Natural killer cell (primary cell): ENCODE measurements around the gene FCRL5. TPM values are rescaled to one million over a fixed set of nuclear protein-coding genes. Genes with fewer than 3 reads are reported as not detected.
"Not testable (repeated sequence)": the region's sequence is repeated elsewhere in the genome, so short reads cannot be mapped to it uniquely, and the experiment has no call there.

ENCODE experiments used
- ATAC-seq, 3 donors: fragments of 150-1000 bp in 2 of 3; fragments of 200-7000 bp in 1 of 3; cut with Tn5 transposase; 1 replicate in 1 of 3; 2 replicates in 2 of 3; pipeline ENCODE4 v1.10.0; 2021; ENCODE audit warnings: mild to moderate bottlenecking in 2 of 3, moderate library complexity in 2 of 3
- DNase-seq, 2 donors: peaks; one replicate each; pipeline versions ENCODE4 v3.0.0 to v3.0.0-alpha.2; 2013 to 2021; ENCODE audit warnings: mixed read lengths in 1 of 2
- H3K27ac ChIP-seq: one replicate; pipeline ENCODE4 v1.5.1; 2013; ENCODE audit warnings: mild to moderate bottlenecking, low read length
- H3K27me3 ChIP-seq: one replicate; pipeline ENCODE4 v1.6.1; 2013; ENCODE audit warnings: low read length; ENCODE audit not compliant: control insufficient read depth, insufficient read depth
- H3K36me3 ChIP-seq: one replicate; pipeline ENCODE4 v1.6.1; 2013; ENCODE audit warnings: low read length; ENCODE audit not compliant: control insufficient read depth, insufficient read depth
- H3K4me1 ChIP-seq: one replicate; pipeline ENCODE4 v1.6.1; 2013; ENCODE audit warnings: low read length; ENCODE audit not compliant: control insufficient read depth, insufficient read depth
- H3K4me3 ChIP-seq: one replicate; pipeline ENCODE4 v1.5.1; 2013; ENCODE audit warnings: low read length
- H3K9me3 ChIP-seq: one replicate; pipeline ENCODE4 v1.6.1; 2013; ENCODE audit warnings: low read length; ENCODE audit not compliant: control insufficient read depth, insufficient read depth
- H3K27ac Mint-ChIP-seq, 2 donors: one replicate each; pipeline ENCODE4 v1.8.0; 2022; ENCODE audit warnings: mild to moderate bottlenecking in 2 of 2, mixed read lengths in 2 of 2, moderate library complexity in 1 of 2
- H3K27me3 Mint-ChIP-seq, 2 donors: one replicate each; pipeline ENCODE4 v1.8.0; 2022; ENCODE audit warnings: low read depth in 2 of 2, mixed read lengths in 2 of 2
- H3K36me3 Mint-ChIP-seq: one replicate; pipeline ENCODE4 v1.8.0; 2022; ENCODE audit warnings: mixed read lengths
- H3K4me1 Mint-ChIP-seq, 2 donors: one replicate each; pipeline ENCODE4 v1.8.0; 2022; ENCODE audit warnings: mixed read lengths in 2 of 2
- H3K4me3 Mint-ChIP-seq: one replicate; pipeline ENCODE4 v1.8.0; 2022; ENCODE audit warnings: mild to moderate bottlenecking, moderate library complexity, mixed read lengths
- H3K9me3 Mint-ChIP-seq, 2 donors: one replicate each; pipeline ENCODE4 v1.8.0; 2022; ENCODE audit warnings: mixed read lengths in 2 of 2
- CTCF ChIP-seq: fragments of 200-600 bp; IDR thresholded peaks from one replicate; pipeline ENCODE4 v1.8.0; 2022; ENCODE audit warnings: antibody characterized with exemption
- WGBS: methylation state at CpG from one replicate; pipeline ENCODE4 v1.1.7; 2013; ENCODE audit warnings: missing lambda C conversion rate; ENCODE audit not compliant: insufficient coverage; 5-methylcytosine and 5-hydroxymethylcytosine counted together
- intact Hi-C: fragments of 100-400 bp; cut with micrococcal nuclease; formaldehyde crosslinking; loops from one replicate; pipeline ENCODE4 v1.14.2; 2022
- total RNA-seq, 4 donors: library from RNA; stranded (reverse); fragments of 120-200 nt in 1 of 4; gene quantifications; one replicate each; pipeline versions ENCODE4 v1.2.3 to v1.2.4, GENCODE V29; 2013 to 2022

Gene FCRL5
- total RNA-seq, 3 donors from 2014 or later (not counting 1 experiment from before 2014, with no cell fraction given) = 0.23 to 3.6 (median 0.54) TPM

DNA sequence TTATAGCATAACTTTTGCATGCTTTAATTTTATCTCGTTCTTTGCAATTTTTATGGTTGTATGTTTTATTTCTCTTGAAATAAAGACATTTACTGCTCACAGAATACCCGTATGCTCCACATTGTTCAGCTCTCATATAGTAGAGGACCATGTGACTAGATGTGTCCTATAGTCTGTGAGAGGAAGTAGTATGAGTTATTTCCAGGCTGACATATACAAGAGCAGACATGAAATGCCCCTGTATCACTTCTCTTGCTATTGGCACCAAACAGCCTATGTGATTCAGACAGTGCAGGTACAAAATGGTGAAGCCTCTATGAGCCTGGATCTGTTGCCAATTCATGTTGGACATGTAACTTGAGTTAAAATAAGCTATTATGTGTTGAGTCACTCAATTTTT, 5.8 kb upstream of the FCRL5 start:
- no peak overlapping the region for H3K4me3 Mint-ChIP-seq
- no CpG with 5 or more reads among the region's 2 CpGs for WGBS
- H3K4me1 Mint-ChIP-seq = peaks cover 5 to 11% of the 10 kb centered on the region in 2 donors
- no peak for TF ChIP-seq CTCF
- DNase-seq (no peak), ATAC-seq (no peak)
- no peaks in the 10 kb centered on the region for H3K9me3 Mint-ChIP-seq
- H3K27me3 Mint-ChIP-seq = peaks cover 12 to 52% of the 10 kb centered on the region in 2 donors
- H3K27ac Mint-ChIP-seq = no peak overlapping the region
- H3K36me3 Mint-ChIP-seq = no peaks in the 10 kb centered on the region
- Histone ChIP-seq H3K4me1 (no peaks in the 10 kb centered on the region), H3K9me3 (no peaks in the 10 kb centered on the region), H3K36me3 (no peaks in the 10 kb centered on the region), H3K27ac (no peak overlapping the region), H3K27me3 (no peaks in the 10 kb centered on the region), H3K4me3 (no peak overlapping the region)
- intact Hi-C loops = no loop called here

- H3K36me3 Mint-ChIP-seq, ATAC-seq: not testable (repeated sequence)
Observed at GRCh38 chr1:157548081-157548480, 4.2 kb downstream of the FCRL5 start.

DNA sequence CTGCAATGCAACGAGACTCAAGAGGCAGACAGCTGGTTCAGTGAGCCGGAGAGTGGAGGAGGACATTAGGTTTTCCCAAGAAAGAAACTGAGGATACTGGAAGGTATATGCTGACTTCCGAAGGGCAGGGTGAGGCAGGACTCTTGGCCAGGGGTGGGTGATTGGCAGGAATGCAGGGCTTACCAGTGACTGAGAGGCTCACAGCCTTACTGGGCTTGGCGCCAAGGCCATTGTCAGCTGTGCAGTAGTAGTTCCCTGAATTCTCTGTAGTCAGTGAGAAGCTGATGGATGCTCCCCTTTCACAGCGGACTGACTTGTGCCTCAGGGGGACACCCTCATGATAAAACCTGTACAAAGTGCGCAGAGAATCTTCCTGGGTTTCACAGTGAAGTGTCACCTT, 9.6 kb downstream of the FCRL5 start:
- no peak overlapping the region for H3K27ac ChIP-seq
- intact Hi-C loops = no loop called here
- H3K4me3 ChIP-seq = no peak overlapping the region
- H3K36me3 ChIP-seq = no peaks in the 10 kb centered on the region
- no peak for ATAC-seq
- Mint-ChIP-seq H3K27me3 (peaks cover 16 to 64% of the 10 kb centered on the region in 2 donors), H3K36me3 (no peaks in the 10 kb centered on the region), H3K9me3 (no peaks in the 10 kb centered on the region), H3K27ac (no peak overlapping the region), H3K4me1 (no peaks in the 10 kb centered on the region), H3K4me3 (no peak overlapping the region)
- no peak for DNase-seq
- 89% methylated on average over 6 of the region's 6 CpGs for WGBS
- H3K4me1 ChIP-seq = no peaks in the 10 kb centered on the region
- TF ChIP-seq CTCF = no peak
- no peaks in the 10 kb centered on the region for H3K9me3 ChIP-seq
- no peaks in the 10 kb centered on the region for H3K27me3 ChIP-seq

More at GRCh38 chr1:157548081-157548480, 4.2 kb downstream of the FCRL5 start:
- H3K9me3 Mint-ChIP-seq, H3K4me1 Mint-ChIP-seq, H3K27ac ChIP-seq, H3K4me3 ChIP-seq, intact Hi-C loops, H3K27me3 ChIP-seq, H3K4me3 Mint-ChIP-seq, DNase-seq, H3K36me3 ChIP-seq, H3K9me3 ChIP-seq, H3K4me1 ChIP-seq, H3K27ac Mint-ChIP-seq: not testable (repeated sequence)
- peaks cover 14 to 36% of the 10 kb centered on the region in 2 donors for H3K27me3 Mint-ChIP-seq
- 82% methylated on average over 1 of the region's 1 CpG for WGBS

GRCh38 chr1:157540852-157541251, 11.5 kb downstream of the FCRL5 start:
- Mint-ChIP-seq H3K27me3 (peaks cover 16 to 72% of the 10 kb centered on the region in 2 donors), H3K27ac (no peak overlapping the region), H3K9me3 (no peaks in the 10 kb centered on the region), H3K4me3 (no peak overlapping the region), H3K36me3 (no peaks in the 10 kb centered on the region), H3K4me1 (no peaks in the 10 kb centered on the region)
- Histone ChIP-seq H3K9me3 (no peaks in the 10 kb centered on the region), H3K4me3 (no peak overlapping the region), H3K4me1 (no peaks in the 10 kb centered on the region), H3K27me3 (no peaks in the 10 kb centered on the region), H3K27ac (no peak overlapping the region), H3K36me3 (no peaks in the 10 kb centered on the region)
- ATAC-seq (no peak), DNase-seq (no peak)
- WGBS = 77% methylated on average over 2 of the region's 3 CpGs
- no peak for TF ChIP-seq CTCF
- intact Hi-C loops = no loop called here
